Astrocyte of the cerebellum (primary cell): ENCODE results near the gene TMTC1.
A peak's percentile ranks its signal among the peaks of the same experiment; 100 is the strongest.
"Not testable (repeated sequence)": the region's sequence is repeated elsewhere in the genome, so short reads cannot be mapped to it uniquely, and the experiment has no call there.

ENCODE experiments used
- DNase-seq: peaks from one replicate; pipeline ENCODE4 v3.0.0-alpha.2; 2011; ENCODE audit warnings: low read depth
- H3K4me3 ChIP-seq: 2 replicates; pipeline ENCODE4 v1.5.1; 2011; ENCODE audit warnings: mild to moderate bottlenecking, low read depth, low read length, moderate library complexity
- in situ Hi-C: cut with HindIII; loops from 2 replicates; pipeline ENCODE4 v1.10.0; 2017; ENCODE audit warnings: low sequenced_read_pairs
- TF ChIP-seq, protein P1 (sequence below): IDR thresholded peaks from 2 replicates; pipeline ENCODE4 v1.5.1; 2012; ENCODE audit warnings: low read length, low read depth, moderate library complexity, mild to moderate bottlenecking; ENCODE audit errors: missing control alignments

Gene TMTC1

DNA sequence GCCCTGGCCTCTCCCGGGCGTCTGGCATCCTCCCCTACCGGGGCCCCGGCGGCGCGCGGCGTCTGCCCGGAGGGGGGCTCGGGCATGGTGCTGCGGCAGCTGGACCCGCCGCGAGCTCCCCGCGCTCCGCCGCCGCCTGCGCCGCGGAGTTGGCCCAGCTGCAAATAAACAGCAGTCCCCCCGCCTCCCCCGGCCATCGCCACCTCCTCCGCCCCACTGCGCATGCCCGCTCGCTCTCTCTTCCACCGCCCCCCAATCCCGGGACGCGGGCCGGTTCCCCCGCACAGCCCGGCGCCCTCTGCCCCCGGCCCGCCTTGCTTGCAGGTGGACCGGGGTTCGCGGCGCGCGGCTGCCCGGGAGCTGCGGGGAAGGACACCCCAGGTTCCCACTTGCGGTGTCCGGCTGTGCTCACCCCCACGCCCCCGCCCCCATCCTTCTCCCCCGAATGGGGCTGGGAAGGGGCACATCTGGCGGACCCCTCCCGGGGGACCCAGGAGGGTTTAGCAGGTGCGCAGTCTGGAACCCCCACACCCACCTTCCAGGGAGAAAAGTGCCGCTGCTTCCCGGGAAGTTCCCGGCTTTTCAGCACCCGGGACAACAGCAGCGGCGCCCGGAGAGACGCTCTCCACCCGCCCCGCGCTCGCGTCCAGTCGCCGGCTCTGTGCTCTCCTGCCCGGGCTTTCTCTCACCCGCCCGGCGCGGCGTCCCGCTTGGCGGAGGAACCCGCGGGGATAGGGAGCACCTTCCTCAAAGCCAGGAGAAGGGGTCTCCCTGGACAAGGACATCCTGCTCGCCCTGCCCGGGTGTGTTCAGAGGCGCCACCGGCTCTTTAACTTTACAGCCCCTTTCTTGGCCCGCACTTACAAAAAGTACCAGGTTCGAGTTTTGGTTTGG, at the start of gene TMTC1:
Gene TMTC1, minus strand, starts transcription at position 170 of the 894 bp plus-strand sequence. CDS start 191 bp downstream, outside the sequence.
- peak within 1 kb of the TSS; percentile 85 for H3K4me3 ChIP-seq

DNA sequence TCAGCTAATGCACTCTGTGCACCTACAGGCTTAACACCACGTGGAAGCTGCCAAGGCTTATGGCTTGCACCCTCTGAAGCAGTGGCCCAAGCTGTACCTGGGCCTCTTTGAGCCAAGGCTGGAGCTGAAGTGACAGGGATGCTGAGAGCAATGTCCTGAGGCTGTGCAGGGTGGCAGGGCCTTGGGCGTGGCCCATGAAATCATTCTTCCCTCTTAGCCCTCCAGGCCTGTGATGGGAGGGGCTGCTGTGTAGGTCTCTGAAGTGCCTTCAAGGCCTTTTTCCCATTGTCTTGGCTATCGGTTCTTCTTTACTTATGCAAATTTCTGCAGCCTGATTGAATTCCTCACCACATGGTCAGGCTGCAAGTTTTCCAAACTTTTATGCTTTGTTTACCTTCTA, 47.4 kb upstream of the TMTC1 start:
- in situ Hi-C loops = no loop called here
- TF ChIP-seq, protein P1, sequence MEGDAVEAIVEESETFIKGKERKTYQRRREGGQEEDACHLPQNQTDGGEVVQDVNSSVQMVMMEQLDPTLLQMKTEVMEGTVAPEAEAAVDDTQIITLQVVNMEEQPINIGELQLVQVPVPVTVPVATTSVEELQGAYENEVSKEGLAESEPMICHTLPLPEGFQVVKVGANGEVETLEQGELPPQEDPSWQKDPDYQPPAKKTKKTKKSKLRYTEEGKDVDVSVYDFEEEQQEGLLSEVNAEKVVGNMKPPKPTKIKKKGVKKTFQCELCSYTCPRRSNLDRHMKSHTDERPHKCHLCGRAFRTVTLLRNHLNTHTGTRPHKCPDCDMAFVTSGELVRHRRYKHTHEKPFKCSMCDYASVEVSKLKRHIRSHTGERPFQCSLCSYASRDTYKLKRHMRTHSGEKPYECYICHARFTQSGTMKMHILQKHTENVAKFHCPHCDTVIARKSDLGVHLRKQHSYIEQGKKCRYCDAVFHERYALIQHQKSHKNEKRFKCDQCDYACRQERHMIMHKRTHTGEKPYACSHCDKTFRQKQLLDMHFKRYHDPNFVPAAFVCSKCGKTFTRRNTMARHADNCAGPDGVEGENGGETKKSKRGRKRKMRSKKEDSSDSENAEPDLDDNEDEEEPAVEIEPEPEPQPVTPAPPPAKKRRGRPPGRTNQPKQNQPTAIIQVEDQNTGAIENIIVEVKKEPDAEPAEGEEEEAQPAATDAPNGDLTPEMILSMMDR = no peak
- no peak for DNase-seq
- H3K4me3 ChIP-seq = no peak overlapping the region

More for the DNA sequence above, at the start of gene TMTC1:
- DNase-seq = no peak
- in situ Hi-C loops = no loop called here
- TF ChIP-seq, protein P1 = no peak

DNA sequence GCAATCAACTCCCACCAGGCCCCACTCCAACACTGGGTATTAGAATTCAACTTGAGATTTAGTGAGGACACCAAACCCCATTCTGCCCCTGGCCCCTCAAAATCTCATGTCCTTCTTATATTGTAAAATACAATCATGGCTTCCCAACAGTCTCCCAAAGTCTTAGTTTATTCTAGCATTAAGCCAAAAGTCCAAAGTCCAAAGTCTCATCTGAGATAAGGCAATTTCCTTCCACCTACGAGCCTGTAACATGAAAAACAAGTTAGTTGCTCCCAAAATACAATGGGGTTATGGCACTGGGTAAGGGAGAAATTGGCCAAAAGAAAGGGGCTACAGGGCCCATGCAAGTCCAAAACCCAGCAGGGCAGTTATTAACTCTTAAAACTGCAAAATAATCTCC, 46.6 kb upstream of the TMTC1 start:
- in situ Hi-C loops = no loop called here
- DNase-seq = no peak
- TF ChIP-seq, protein P1 = no peak
- H3K4me3 ChIP-seq = no peak overlapping the region

DNA sequence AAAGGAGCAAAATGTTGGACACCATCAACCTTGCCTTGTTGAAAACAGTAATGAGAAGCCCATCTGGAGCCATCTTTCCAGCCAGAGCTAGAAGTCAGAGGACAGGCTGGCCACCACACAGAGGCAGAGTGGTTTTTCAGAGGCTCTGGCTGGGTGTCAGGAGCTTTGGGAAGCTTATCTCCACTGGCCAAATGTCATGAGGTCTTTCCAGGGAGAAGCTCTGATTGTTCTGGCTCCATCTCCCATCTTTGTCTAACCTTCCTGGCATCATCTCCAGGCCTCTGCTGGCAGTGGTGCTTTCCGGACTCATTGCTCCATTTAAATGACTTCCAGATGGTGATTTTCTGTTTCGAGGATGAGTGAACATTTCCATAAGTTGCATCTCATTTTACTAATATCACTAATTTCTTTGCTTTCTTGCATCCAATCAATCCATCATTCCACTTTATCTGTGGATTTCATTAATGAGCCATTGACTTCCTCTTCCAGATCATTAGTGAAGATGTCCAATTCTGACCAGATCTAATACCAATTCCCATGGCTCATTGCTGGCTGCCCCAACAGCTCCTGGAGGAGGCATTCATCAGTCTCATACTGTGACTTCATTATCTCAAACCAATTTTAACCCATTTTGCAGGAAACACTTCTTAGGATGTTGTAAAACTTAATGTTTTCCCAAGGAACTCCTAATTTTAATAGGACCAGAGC, 35.3 kb upstream of the TMTC1 start:
- TF ChIP-seq, protein P1 = no peak
- no peak overlapping the region for H3K4me3 ChIP-seq
- no peak for DNase-seq
- in situ Hi-C loops = loop anchor here (5.0 kb wide), 1 partner anchor 43 kb away; no protein-coding TSS in a partner anchor

DNA sequence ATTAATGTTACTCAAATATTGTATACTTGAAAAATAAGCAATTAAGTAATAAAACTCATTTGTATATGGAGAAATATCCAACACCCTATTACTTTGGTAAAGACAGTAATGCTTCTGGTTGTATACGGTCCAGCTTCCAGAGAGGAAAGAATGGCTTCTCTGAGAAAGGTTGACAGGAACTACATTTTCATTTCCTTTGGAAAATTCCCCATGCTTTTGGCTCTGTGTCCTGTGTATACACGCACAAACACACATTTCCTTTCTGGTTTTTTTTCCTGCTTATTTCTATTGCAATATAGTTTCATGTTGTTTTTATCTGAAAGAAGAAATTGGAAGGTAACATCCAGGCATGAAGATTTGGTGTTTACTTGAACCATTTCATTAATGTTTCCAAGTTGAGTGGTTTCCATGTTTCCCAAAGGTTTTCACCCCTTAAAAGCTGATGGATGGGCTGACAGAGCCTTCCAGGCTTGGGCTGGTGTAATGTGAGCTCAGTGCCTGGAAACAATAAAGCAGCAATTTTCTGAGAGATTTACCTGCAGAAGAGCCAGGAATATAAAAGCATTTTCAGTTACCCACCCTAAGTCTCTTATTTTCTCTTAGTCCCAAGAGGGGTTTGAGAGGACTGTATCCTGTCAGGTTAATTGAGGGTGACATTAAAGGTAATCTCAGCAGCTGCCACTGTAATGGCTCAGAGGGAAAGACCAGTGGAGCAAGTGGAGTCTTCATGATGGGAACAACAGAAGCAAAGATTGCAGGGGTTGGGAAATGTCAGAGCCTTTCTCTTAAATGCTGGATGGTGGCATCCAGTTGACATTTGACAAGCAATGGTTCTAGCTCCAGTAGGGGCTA, 33.4 kb upstream of the TMTC1 start:
- in situ Hi-C loops = loop anchor here (5.0 kb wide), 1 partner anchor 45 kb away; no protein-coding TSS in a partner anchor
- DNase-seq = no peak
- no peak overlapping the region for H3K4me3 ChIP-seq
- TF ChIP-seq, protein P1 = no peak

DNA sequence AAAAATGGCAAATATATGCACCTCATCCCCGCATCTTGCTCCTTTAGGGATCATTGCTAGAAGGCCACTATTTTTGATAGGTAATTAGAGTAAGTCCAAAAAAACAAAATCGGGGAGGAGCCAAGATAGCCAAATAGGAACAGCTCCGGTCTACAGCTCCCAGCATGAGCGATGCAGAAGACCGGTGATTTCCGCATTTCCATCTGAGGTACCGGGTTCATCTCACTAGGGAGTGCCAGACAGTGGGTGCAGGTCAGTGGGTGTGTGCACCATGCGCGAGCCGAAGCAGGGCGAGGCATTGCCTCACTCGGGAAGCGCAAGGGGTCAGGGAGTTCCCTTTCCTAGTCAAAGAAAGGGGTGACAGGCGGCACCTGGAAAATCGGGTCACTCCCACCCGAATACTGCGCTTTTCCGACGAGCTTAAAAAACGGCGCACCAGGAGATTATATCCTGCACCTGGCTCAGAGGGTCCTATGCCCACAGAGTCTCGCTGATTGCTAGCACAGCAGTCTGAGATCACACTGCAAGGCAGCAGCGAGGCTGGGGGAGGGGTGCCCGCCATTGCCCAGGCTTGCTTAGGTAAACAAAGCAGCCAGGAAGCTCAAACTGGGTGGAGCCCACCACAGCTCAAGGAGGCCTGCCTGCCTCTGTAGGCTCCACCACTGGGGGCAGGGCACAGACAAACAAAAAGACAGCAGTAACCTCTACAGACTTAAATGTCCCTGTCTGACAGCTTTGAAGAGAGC, 26.0 kb upstream of the TMTC1 start:
- DNase-seq, H3K4me3 ChIP-seq, in situ Hi-C loops: not testable (repeated sequence)
